HS-5 (cell line): Measurements from ENCODE around the gene ZNF705A.
A peak's percentile ranks its signal among the peaks of the same experiment; 100 is the strongest.
"Not testable (repeated sequence)": the region's sequence is repeated elsewhere in the genome, so short reads cannot be mapped to it uniquely, and the experiment has no call there.

Experiments
- DNase-seq: peaks from one replicate; pipeline ENCODE4 v3.0.0-alpha.2; 2012; ENCODE audit warnings: low read depth

ZNF705A gene

GRCh38 chr12:8156845-8157244 is at the start of gene ZNF705A:
TSS of gene ZNF705A (plus strand) at chr12:8157015. CDS start at chr12:8172626, 15,611 bp downstream.
- DNase-seq: peak; percentile 64

- peak; percentile 60 for DNase-seq
These were observed 47.9 kb upstream of the ZNF705A start for GRCh38 chr12:8108808-8109398.

GRCh38 chr12:8113117-8113516 is 43.7 kb upstream of the ZNF705A start:
- DNase-seq: not testable (repeated sequence)

GRCh38 chr12:8120072-8120713 is 36.6 kb upstream of the ZNF705A start:
- no peak for DNase-seq

GRCh38 chr12:8123124-8123912 is 33.5 kb upstream of the ZNF705A start, which contains the start of gene CLEC4A:
TSS of gene CLEC4A (plus strand) at chr12:8123617. CDS start at chr12:8123879, 262 bp downstream.
- no peak for DNase-seq

- DNase-seq: no peak
These were observed 29.7 kb upstream of the ZNF705A start for GRCh38 chr12:8127138-8127537.

GRCh38 chr12:8133636-8134397 is 23.0 kb upstream of the ZNF705A start:
- not testable (repeated sequence) for DNase-seq

GRCh38 chr12:8134398-8134930 is 22.4 kb upstream of the ZNF705A start:
- not testable (repeated sequence) for DNase-seq

- not testable (repeated sequence) for DNase-seq
These were observed 15.2 kb upstream of the ZNF705A start for GRCh38 chr12:8141647-8142046.

- DNase-seq: no peak
These were observed 13.6 kb upstream of the ZNF705A start for GRCh38 chr12:8143261-8143660.

GRCh38 chr12:8145754-8146441 is 10.9 kb upstream of the ZNF705A start:
- DNase-seq: no peak

GRCh38 chr12:8146442-8146771 is 10.4 kb upstream of the ZNF705A start:
- no peak for DNase-seq

- DNase-seq: no peak
These were observed 2.3 kb upstream of the ZNF705A start for GRCh38 chr12:8154526-8154925.

- no peak for DNase-seq
These were observed 399 bp upstream of the ZNF705A start for GRCh38 chr12:8156416-8156815.

- DNase-seq: no peak
These were observed 826 bp downstream of the ZNF705A start for GRCh38 chr12:8157484-8158198.

- DNase-seq: not testable (repeated sequence)
These were observed 16.1 kb downstream of the ZNF705A start for GRCh38 chr12:8172911-8173310.

GRCh38 chr12:8179989-8180585 is 23.3 kb downstream of the ZNF705A start:
- not testable (repeated sequence) for DNase-seq

GRCh38 chr12:8181271-8181670 is 24.5 kb downstream of the ZNF705A start:
- DNase-seq: not testable (repeated sequence)

GRCh38 chr12:8182923-8183322 is 26.1 kb downstream of the ZNF705A start:
- DNase-seq: not testable (repeated sequence)

- DNase-seq: not testable (repeated sequence)
These were observed 26.5 kb downstream of the ZNF705A start for GRCh38 chr12:8183346-8183745.
